HG03442 (cell line): Measurements from ENCODE around the gene CD163L1.
A peak's percentile ranks its signal among the peaks of the same experiment; 100 is the strongest.

Experiments
- ATAC-seq: cut with Tn5 transposase; IDR thresholded peaks from one replicate; pipeline ENCODE4 v1.9.1; 2021; ENCODE audit warnings: mild to moderate bottlenecking, moderate library complexity; ENCODE audit not compliant: unreplicated experiment

Gene CD163L1

DNA sequence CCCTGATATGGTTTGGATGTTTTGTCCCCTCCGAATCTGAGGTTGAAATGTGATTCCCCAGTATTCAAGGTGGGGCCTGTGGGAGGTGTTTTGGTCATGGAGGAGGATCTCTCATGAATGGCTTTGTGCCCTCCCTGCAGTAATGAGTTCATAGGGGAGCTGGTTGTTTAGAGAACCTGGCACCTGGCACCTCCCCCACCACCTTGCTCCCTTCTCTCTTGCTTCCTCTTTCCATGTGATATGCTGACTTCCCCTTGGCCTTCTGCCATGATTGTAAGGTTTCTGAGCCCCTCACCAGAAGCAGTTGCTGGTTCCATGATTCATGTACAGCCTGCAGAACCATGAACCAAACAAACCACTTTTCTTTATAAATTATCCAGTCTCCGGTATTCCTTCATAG, 32.6 kb downstream of the CD163L1 start:
- no peak for ATAC-seq

DNA sequence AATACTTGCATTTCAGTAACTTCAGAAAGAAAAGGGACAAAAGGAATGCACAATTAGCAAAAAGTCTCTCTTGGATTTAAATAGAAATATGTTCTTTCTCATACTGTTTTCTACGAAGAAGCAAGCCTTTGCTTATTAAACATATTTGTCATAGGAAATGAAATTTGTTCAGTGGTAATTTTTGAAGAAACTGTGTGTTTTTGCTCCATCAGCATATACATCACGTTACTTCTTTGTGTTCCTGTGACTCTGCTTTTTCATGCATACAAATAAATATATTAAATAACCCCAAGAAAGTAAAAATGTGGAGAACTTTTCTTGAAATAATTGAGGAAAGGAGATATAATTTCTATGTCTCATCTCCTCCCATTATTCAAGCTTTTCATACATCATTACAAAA, 39.7 kb downstream of the CD163L1 start:
- no peak for ATAC-seq

DNA sequence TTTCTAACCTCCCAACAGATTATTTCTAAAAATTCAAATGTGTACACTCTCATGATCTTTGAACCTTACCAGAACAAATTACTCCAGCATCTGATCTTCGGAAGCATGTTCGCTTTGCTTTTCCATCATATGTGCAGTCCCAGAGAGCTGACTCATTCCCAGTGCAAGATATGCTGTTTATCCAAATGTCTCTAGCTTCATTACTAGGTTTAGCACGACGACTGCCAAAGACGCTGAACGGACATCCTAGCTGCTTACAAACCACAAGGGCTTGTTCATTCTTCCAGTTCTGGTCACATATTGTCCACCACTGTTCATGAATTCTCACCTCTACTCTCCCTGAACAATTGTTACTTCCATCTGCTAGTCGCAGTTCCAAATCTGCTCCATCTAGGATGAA, 40.5 kb downstream of the CD163L1 start:
- no peak for ATAC-seq

DNA sequence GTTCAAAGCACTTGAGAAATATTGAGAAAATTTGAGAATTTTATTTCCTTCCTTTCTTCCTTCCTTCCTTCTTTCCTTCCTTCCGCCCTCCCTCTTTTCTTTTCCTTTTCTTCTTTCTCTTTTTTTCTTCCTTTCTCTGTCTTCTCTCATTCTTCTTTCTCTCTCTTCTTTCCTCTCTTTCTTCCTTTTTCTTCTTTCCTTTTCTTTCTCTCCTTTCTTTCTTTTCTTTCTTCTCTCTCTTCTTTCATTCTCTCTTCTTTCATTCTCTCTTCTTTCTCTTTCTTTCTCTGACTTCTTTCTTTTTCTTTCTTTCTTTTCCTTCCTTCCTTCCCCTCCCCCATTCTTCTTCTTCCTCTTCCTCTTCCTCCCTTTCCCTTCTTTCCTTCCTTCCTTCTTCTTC, 44.9 kb downstream of the CD163L1 start:
- no peak for ATAC-seq

DNA sequence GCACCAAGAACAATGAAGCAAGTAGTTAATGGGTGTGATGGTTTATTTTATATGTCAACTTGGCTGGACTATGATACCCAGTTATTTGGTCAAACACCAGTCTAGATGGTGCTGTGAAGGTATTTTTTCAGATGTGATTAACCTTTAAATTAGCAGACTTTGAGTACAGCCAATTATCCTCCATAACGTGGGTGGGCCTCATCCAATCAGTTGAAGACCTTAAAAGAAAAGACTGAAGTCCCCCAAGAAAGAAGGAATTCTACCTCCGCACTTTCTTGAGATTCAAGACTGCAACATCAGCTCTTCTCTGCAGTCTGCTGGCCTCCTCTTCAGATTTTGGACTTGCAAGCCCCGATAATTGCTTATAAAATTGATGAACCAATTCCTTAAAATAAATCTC, 47.5 kb downstream of the CD163L1 start:
- ATAC-seq, result no peak

DNA sequence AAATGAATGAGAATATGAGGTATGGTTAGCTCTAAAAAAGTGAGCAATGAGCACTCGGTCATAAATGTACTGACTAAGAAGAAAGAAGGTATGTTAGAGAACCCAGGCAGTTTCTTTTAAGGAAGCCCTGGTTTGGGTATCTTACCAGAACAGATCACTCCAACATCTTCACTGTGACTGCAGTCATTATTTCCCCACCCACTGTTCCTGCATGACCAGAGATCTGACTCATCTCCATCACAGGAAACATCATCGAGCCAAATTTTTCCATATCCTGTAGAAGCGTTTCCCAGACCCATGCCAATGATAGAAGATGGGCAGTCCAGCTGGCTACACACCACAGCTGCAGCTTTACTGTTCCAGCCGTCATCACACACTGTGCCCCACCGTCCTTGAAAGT, 48.0 kb downstream of the CD163L1 start:
- no peak for ATAC-seq

DNA sequence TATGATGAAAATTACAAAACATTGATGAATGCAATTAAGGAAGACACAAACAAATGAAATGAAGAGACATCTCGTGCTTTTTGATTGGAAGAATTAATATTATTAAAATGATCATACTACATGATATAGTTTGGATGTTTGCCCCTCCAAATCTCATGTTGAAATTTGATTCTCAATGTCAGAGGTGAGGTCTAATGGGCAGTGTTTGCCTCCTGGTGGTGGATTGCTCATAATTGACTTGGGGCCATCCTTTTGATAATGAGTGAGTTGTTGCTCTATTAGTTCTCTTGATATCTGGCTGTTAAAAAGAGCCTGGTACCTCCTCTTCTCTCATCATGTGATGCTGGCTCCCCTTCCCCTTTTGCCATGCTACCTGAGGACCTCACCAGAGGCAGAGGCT, 56.7 kb downstream of the CD163L1 start:
- no peak for ATAC-seq

DNA sequence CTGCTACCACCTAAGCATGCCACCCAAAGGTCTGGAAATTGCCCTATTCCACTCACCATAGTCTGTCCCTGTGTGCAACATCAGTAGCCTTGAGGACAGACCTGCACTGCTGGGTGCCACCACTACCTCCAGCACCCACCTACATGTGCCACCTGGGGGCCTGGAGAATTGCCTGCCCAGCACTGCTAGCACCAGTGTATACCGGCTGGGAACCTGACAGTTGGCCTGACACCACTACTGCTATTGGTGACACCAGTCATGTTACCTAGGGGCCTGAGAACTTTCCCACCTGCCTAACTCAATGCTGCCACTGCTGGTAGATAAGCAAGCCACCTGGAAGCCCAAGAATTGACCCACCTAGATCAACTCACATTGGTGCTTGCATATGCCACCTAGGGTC, 60.8 kb downstream of the CD163L1 start:
- no peak for ATAC-seq

DNA sequence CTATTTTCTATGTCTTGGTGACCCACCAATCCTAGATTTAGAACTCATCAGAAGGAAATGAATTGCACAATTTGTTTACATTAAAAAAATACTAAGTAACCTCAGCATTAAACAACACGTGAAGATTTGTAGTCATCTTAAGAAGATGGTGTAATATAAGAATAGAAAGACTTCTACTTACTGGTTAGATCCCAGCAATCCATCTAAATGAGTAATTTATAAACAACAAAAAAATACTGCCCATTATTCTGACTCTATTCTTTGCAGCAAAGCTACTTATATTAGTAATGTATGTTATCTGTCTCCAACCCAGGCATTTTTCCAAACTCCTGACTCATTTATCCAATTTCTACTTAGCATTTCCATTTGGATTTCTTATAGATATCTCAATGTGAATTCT, 67.8 kb downstream of the CD163L1 start:
- ATAC-seq, result no peak

DNA sequence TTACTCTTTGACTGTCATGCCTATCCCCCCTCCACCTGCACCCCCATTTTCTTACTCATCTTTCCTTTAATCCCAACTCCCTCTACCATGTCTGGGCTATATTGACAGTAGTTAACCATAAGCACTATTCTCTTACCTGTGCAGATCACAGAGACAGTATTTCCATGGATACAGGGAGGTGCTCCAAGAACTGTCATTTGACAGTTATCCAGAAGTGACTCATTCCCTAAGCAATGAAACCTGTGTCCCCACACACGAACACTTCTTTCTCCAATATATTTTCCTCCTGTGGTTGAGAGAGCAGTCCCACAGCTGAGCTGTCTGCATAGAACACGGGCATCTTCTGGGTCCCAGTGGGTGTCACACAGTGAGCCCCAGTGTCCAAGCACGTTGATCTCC, 68.8 kb downstream of the CD163L1 start:
- ATAC-seq, result no peak

DNA sequence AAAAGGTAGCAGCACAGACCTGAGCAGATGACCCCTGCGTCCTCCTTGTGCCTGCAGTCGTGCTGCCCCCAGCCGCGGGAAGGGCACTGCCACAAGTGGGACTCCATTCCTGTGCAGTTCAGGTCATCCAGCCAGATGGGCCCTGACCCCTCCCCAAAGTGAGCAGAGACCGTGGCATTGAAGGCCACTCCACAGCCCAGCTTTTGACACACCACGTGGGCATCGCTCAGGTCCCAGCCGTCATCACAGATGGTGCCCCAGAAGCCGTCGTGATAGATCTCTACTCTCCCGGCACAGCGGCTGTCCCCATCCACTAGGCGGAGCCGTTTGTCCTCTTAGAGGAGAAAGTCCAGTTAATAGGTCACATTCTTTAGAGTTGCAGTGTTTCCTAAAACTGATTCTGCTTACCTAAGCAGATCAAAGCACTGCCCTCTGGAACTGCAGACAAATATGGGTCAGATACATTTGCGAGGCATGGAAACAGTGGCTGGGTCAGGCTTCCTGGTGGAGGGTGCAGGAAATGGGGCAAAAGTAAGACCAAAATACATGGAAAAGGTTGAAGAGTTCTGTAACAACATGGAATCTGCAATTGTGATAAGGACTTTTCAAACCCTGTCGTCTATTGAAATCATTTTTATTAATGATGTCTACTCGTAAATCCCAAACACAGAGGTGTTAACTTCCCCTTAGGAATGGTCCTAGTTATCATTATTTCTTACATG, 69.4 kb downstream of the CD163L1 start:
- no peak for ATAC-seq

DNA sequence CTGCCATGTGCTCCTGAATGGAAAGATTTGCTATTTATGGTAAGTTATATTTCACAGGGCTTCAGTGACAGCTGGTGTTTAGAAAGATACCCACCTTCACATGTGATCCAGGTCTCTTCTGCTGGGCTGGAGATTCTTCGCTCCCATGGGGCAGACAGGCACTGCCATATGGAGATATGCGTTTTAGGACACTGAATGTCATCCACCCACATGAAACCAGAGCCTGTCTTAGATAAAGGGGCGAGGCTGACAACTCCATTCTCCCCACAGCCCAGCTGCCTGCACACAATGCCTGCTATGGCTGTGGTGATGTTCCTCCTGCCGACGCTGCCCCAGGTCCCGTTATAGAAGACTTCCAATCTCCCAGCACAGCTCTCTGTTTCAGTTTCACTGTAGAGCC, 70.7 kb downstream of the CD163L1 start:
- ATAC-seq, result no peak

DNA sequence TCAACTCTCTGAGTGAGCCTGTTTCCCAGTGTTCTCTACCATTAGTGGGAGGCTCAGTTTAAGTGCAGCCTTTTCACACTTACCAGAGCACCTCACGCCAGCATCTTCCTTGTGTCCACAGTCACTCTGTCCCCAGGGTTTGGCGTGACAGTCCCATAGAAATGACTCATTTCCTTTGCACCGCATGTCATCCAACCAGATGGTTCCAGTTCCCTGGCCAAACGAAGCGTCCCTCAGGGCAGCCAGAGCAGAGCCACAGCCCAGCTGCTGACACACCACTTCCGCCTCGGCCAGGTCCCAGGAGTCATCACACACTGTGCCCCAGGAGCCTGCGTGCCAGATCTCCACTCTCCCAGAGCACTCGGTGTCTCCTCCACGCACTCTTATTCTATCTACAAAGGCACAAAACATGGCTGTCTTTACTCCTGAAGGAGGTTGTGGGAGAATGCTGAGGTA, 74.7 kb downstream of the CD163L1 start:
- ATAC-seq, result peak; percentile 63

DNA sequence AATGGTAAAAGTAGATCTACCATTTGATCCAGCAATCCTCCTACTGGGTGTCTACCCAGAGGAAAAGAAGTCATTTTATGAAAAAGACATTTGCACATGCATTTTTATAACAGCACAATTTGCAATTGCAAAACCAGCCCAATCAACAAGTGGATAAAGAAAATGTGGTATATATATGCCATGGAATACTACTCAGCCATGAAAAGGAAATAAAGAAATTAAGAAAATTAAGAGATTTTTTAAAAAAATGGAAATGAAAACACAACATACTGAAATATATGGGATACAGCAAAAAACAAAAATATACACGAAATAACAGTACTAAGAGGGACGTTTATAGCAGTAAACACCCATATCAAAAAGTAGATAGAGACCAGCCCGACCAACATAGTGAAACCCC, 81.2 kb downstream of the CD163L1 start:
- no peak for ATAC-seq

DNA sequence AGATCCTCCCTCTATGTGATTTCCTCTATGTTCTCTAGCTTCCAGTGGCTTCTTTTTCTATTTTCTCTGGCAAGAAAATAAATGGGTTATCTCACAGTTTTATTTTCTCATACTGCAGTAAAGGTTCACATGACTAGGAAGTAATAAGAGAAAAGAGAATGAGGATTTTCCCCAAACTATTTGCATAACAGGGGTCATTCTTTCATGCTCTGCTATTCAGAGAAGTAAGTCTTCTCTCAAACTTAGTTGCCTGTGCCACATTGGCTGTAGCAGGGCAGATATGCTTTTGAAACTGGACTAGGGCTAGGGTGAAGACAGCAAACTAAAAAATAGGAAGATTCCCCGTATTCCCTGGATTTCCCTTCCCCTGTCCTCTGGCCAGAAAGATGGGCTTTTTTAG, 82.7 kb downstream of the CD163L1 start:
- no peak for ATAC-seq

DNA sequence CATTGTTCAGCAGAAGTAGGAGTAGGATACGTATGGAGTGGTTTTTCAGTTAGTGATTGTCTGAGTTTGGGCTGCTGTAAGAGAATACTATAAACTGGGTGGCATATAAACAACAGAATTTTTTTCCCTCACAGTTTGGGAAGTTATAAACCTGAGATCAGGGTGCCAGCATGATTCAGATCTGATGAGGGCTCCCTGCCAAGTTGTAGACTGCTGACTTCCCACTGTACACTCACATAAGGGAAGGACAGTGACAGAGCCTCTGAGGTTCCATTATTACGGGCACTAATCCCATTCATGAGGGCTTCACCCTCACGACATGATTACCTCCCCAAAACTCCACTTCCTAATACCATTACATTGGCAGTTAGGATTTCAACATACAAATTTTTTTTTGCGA, 89.4 kb downstream of the CD163L1 start:
- no peak for ATAC-seq

DNA sequence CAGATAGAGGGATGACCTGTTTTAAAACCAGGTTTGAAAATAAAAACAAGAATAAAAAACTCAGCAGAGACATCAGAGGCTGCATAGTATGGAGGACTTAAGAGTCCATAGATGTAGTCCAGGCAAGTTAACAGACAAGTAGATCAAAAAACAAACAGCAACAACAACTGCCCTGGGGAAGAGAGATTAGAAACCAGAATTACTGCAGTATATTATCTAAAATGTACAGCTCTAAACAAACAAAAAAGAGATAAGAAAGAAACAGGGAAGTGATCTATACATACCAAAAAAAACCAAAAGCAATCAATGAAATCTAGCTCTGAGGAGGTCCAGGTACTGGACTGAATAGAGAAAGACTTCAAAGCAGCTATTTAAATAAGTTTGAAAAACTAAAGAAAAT, 91.3 kb downstream of the CD163L1 start:
- ATAC-seq, result no peak

DNA sequence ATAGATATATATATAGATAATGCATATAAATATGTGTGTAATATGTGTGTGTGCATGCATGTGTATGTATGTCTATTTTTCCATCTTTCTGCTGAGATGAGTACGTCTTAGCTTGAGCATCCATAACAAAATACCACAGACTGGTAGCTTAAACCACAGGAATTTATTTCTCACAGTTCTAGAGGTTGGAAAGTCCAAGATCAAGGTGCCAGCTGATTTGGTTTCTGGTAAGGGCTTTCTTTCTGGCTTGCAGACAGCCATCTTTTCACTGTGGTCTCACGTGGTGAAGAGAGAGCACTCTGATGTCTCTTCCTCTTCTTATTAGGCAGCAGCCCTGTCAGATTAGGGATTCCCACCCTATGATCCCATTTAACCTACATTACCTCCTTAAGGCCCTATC, 92.8 kb downstream of the CD163L1 start:
- no peak for ATAC-seq

DNA sequence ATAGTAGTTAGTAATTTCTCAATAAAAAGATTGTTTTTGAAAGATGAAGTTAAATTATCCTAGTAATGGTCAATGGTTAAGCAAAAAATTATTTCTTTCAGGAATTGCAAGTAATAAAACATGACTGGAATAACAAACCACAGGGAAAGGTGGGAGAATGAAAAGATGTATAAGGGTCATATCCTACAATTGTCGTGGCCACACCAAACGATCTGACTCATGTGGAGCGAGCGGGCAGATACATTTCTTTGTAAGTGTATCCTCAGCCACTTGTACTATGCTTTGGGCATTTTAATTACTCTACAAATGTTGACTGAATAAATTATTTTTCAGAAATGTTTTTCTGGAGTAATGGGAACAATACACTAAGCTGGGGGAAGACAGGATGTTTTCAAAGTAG, 94.5 kb downstream of the CD163L1 start:
- ATAC-seq, result no peak

DNA sequence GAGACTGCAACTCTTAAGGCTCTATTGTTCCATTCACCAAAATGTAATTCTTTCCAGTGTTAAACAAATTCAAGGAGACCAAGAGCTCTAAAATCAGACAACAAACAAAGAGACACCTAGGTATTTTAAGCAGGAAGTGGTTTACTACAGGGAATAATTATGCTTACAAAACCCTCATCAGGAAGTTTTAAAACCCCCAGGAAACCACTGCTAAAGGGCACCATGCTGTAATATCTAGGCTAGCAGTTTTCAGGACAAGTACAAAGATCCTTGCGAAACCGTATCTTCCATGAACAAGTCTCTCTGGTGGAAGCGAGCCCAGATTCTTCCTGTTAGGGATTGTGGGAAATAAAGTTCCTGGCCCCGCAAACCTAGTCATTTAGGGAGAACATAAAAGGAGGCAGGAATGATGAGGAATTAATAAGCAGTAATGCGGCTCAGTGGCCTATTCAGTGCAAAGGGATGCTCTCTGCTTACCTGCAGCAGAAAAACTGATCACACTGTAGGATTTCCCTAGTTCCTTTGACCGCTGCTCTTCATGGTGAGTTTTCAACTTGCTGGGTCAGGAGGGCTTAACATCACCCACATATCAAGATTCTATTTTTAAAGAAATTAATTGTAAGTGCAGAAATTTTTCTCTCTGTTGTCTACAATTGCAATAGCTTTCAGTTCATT, 97.3 kb downstream of the CD163L1 start:
- no peak for ATAC-seq

DNA sequence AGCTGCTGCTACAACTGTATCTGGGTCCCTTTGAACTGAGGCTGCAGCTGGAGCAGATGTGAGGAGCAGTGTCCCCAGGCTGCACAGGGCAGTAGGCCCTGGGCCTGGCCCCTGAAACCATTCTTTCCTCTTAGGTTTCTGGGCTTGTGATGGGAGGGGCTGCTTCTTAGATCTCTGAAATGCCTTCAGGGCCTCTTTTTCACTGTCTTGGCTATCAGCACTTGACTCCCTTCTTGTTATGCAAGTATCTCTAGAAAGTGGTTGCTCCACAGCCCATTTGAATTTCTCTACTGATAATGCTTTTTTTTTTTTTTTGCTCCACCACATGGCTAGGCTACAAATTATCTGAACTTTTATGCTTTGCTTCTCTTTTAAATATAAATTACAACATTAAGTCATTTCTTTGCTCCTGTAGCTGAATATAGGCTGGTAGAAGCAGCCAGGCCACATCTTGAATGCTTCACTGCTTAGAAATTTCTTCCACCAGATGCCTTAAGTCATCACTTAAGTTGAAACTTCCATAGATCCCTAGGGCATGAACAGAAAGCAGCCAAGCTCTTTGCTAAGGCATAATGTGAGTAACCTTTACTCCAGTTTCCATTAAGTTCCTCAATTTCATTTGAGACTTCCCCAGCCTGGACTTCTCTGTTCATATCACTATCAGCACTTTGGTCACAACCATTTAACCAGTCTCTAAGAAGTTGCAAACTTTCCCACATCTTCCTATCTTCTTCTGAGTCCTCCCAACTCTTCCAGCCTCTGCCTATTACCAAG, 98.9 kb downstream of the CD163L1 start:
- ATAC-seq, result no peak

DNA sequence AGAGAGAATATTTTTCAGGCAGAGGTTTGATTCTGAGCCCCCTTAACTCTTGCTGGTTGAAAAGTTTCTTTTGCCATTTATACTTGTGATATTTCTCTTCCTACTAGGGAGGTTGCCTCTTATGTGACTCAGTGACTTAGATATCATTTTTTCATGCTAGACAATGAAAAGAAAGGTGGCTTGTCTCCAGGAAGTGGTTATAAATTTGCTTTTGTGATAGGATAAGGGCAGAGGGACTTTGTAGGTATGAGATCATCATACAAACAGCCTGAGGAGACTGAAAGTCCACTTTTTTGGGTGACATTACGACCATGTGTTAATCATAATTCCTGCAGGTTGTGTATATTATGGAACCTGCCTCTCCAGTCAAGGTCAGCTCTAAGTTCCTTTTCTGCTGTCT, 104.3 kb downstream of the CD163L1 start:
- ATAC-seq, result no peak
